HG03565 (cell line): ENCODE results near the gene GPR162.
"Not testable (repeated sequence)": the region's sequence is repeated elsewhere in the genome, so short reads cannot be mapped to it uniquely, and the experiment has no call there.

Source experiments
- ATAC-seq: cut with Tn5 transposase; IDR thresholded peaks from one replicate; pipeline ENCODE4 v1.9.1; 2021; ENCODE audit warnings: mild to moderate bottlenecking, moderate library complexity; ENCODE audit not compliant: unreplicated experiment

The GPR162 gene

DNA sequence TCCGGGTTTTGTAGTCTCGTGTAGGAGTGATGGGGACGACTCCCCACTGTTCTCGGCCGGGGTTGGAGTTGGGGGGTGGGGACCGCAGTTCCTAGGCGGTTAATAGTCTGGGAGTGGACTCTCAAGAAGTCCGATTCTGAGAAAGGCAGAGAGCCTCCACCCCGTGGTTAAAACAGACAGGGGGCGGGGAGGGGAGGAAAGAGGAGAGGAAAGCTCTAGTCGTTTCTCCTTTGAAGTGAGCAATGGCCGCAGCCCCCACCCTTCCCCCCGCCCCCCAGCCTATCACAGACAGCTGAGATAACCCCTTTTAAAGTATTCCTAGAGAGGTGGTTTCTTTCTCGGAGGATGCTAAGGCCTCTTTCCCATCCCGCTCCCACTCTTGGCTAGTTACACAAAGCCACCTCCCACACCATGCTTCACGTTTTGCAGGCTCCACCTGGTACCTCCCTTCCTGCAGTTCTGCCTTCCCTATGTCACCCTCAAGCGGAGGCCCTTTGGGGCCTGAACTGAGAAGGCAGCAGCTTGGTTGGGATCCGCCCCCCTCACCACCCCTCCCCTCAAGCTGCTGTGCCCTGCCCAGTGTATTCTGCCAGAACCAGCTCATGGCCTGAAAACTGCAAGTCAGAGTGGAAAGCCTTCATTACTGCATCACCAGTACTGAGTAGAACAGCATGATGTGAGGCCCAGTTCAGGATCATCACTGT is 31.2 kb downstream of the GPR162 start:
- ATAC-seq, result no peak

DNA sequence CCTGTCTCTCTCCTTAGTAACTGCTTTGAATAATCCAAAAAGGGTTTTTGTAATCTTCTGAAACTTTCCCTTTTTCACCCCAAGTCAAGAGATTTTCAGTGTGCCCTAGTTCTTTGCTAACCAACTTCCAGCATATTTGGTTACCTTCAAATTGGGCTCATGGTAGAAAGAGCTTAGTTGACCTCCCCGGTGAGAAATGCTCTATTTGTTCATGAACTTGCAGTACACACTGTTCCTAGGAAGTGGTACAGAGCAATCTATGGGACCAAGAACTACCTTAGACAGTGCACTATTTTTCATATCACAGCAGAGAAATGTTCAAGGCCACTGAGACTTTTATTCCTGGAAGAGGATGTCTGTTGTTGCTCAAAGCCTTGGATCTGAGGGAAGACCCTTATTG is 32.0 kb downstream of the GPR162 start:
- no peak for ATAC-seq

DNA sequence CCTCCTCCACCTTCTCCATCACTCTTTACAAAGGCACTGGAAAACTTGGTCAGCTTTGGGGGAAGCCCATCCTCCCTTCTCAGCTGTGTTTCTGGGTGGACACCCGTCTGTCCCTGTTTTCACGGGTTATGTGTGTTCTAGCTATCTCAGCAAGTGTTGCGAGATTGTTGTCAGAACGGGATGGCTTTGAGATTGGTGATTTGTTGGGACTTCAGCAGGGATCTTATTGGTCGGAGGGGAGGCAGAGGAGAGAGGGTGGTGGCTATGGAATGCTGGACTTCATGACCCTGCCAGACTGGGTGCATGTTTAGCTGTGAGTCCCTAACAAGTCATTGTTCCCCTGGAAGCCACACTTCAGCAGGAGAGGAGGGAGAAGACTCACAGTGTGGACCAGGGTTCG is 32.4 kb downstream of the GPR162 start:
- ATAC-seq, result no peak

DNA sequence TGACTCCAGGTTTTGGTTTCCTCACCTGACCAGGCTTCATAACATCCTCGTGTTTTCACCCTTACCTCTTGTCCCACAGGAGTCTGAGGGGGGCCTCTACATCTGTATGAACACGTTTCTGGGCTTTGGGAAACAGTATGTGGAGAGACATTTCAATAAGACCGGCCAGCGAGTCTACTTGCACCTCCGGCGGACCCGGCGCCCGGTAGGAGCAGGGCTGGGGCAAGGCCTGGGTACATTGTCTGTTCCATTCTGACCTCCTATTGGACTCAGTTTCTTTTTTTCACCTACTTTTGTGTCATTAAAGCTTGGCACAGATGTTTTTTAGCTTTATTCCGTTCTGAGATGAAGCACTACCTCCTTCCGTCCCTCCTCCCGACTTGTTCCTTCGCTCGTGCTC is 33.7 kb downstream of the GPR162 start:
- no peak for ATAC-seq

DNA sequence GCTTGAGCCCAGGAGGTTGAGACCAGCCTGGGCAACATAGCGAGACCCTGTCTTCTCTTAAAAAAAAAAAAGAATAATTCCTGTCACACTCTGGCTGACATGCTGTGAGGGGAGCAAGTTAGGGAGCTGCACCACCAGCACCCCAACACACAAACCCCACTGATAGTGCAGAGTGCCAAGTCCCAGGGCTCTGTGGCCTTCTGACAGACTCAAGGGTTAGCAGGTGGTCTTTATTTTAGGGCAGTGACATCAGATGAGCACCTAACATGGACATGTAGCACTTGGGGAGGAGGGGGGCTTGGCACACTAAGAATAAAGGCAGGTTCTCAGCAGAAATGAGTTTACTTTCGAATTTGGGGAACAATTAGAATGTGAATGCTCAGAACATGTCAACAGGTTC is 37.2 kb downstream of the GPR162 start:
- ATAC-seq, result no peak

DNA sequence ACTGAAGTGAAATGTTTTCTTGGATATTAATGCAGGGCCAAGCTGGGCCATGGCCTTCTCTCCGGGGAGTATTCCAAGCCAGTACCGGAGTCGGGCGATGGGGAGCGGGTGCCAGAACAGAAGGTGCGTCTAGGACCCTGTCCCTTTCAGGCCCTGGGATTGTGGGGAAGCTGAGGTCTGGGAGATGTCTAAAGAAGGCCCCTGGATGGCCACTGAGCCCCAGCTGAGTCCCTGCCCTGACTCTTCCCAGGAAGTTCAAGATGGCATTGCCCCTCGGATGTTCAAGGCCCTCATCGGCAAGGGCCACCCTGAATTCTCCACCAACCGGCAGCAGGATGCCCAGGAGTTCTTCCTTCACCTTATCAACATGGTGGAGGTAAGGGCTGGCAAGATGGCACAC is 38.5 kb downstream of the GPR162 start:
- no peak for ATAC-seq

DNA sequence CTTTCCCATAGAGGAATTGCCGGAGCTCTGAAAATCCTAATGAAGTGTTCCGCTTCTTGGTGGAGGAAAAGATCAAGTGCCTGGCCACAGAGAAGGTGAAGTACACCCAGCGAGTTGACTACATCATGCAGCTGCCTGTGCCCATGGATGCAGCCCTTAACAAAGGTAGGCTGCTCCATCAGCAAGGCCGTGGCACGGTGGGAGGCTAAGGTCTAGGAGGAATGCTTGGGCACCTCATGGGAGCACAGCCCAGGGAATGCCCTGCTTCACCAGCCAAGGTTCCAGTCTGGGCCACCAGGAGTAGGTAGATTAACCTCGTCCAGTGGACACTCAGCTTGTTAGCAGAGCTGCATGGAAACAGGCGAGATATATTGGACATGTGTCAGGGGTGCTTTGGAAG is 39.3 kb downstream of the GPR162 start:
- ATAC-seq, result no peak

DNA sequence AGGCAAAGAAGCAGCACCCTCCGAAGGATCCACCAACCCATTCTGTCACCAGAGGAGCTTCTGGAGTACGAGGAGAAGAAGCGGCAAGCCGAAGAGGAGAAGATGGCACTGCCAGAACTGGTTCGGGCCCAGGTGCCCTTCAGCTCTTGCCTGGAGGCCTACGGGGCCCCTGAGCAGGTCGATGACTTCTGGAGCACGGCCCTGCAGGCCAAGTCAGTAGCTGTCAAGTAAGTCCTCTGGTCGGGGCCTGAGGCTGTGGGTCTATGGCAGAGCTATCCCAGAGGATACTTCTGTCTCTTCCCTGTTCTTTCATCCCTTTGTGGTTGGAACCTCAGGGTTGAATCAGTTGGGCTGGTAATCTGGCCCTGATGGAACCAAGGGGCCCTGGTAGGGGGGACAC is 39.8 kb downstream of the GPR162 start:
- ATAC-seq, result no peak

DNA sequence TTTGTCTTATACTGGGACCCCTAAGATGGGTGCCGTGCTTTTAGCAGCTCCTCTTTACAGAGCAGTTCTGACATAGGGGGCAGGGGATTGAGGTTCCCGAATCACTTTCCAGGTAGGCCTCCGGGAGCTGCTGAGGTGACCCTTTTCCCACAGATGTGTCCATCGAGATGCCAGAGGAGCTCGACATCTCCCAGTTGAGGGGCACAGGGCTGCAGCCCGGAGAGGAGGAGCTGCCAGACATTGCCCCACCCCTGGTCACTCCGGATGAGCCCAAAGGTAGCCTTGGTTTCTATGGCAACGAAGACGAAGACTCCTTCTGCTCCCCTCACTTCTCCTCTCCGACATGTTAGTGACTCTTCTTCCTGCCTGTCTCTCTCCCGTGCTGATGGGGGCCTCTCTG is 41.4 kb downstream of the GPR162 start:
- no peak for ATAC-seq

DNA sequence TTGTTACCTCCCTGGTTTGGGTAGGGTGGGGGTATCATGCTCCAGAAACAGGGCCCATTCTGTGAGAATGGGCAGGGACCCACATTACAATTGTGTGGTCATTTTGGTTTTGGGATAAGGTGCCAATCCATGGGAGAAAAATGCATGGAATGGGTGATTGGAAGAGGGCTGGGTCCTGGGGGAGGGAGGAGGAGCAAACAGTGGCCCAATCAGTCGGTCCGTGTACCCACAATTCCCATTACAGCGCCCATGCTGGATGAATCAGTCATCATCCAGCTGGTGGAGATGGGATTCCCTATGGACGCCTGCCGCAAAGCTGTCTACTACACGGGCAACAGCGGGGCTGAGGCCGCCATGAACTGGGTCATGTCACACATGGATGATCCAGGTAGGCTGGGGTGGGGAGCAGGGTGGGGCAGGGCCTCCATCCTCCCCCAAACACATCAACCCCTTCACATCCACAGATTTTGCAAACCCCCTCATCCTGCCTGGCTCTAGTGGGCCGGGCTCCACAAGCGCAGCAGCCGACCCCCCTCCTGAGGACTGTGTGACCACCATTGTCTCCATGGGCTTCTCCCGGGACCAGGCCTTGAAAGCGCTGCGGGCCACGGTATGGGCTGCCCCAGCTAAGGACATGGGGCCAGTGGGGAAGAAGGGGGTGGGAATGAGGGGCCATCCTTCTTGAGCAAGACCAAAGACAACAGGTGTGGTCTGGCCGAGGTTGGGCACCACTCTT is 42.1 kb downstream of the GPR162 start:
- no peak for ATAC-seq

DNA sequence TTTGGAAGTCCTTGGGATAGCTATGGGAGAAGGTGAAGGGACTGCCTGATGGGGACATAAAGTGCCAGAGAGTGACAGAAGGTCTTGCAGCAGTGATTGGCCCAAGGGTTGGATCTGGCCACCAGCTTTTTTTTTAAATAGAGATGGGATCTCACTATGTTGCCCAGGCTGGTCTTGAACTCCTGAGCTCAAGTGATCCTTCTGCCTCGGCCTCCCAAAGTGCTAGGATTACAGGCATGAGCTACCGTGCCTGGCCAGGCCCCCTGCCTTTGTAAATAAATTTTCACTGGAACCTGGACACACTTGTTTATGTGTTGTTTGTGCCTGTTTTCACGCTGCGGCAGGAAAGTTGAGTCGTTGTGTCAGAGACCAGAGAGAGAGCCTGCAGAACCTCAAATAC is 43.7 kb downstream of the GPR162 start:
- not testable (repeated sequence) for ATAC-seq

DNA sequence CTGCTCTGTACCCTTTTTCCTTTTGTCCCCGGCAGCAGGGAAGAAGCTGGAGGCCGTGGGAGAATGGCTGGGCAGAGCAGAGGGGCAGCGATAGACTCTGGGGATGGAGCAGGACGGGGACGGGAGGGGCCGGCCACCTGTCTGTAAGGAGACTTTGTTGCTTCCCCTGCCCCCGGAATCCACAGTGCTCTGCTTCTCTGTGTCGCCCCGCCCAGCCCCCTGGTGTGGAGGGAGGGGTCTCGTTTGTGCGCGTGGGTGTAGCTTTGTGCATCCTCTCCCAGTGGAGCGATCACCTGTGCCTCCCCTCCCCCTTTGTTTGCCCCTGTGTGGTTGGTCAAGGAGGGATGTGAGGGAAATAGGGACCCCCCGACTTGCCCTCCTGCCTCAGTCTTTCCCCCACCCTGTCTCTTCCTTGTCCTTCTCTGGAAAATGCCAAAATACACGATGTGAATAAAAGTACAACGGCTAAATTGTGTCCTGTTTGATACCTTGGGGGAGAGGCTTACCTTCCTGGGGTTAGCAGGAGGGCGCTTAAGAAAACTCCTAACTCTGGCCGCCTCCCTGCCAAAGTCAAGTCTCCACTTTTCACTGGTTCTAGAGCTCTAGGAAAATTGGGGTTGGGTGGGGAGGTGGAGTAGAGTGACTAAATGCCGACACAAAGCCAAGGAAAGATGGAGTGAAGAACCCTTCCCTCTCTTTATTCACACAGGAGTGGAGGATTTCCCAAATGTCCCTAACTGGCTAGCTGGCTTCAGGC is 44.7 kb downstream of the GPR162 start:
- no peak for ATAC-seq

DNA sequence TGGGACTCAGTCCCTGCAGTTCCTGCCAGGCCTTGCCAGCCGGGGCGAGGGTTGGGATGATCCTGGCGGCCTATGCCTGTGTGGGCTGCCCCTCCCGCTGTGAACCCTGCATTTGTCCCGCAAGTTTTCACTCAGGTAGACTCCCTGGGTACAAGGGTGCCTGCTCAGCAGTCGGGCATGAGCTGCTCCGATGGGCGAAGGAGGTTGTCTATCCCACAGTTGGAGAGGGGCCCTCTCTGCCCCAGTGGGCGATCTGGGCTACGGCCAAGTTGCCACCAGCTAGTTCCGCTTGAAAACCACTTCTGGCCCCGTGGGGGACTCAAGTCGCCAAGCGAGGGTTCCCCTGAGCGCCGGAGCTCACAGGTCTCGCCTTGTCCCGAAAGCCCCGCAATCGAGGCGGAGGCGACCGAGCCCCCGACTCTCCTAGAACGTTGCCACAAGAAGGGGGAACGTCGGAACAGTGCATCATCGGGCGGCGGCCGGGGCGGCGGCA is 45.3 kb downstream of the GPR162 start:
- no peak for ATAC-seq

DNA sequence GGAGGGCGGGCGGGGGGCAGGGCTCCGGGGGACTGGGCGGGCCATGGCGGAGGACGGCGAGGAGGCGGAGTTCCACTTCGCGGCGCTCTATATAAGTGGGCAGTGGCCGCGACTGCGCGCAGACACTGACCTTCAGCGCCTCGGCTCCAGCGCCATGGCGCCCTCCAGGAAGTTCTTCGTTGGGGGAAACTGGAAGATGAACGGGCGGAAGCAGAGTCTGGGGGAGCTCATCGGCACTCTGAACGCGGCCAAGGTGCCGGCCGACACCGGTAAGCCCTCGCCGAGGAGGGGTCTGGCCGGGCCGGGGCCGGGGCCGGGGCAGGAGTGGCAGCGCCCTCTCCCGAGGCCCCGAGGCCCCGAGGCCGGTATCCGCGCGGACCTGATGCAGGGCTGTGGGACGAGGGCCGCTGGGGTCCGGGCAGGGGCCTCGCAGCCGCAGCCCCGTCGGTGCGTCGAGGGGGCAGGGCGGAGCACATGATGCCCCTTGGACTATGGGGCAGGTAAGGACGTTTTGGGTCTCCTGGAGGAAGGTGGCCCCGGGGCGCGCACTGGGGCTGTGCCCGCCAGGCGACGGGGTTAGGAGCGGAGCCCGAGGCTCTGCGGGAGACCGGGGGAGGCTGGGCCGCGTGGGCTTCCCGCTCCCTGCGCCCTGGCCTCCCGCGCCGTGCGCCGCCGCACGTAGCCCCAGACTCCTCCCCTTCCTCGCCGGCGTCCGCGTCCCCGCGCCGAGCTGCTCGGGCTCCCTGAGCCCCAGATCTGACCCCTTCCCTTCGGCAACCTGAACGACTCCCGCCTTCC is 46.0 kb downstream of the GPR162 start, which contains the start of gene TPI1:
TPI1 (plus strand) TSS at position 119 of the 798 bp plus-strand sequence; CDS start at position 155, 36 bp downstream.
- peak; percentile 33 for ATAC-seq

DNA sequence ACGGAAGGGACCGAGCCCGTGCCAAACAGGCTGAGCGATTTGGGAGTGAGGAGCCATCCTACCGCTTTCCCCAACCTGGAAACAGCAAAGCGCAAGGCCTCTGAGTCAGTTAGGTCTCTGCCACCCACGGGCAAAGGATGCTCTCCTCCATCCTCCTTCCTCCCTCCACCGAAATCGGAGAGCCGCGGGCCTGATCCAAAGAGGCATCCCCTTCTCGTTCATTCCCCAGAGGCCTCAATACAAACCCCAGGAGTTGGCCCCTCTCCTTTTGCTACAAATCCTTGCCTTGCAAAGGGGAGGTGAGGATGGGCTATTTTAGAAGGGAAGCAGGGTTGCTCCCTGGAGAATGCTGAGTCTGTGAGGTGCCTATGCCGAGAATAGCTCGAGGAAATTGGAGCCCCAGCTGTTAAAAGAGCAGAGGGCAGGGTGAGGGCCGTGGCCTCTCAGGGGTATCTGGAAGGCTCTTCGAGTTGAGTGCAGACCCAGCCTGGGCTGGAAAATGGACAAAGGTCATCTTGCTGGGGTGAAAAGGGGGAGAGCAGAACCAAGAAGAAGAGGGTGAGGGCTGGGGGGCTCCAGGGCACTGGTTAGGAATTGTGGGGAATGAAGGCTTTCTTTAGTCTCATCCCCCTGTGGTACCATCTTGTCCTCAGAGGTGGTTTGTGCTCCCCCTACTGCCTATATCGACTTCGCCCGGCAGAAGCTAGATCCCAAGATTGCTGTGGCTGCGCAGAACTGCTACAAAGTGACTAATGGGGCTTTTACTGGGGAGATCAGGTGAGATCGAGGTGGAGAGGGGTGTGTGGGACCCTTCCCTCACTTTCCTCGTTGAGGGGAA is 46.8 kb downstream of the GPR162 start:
- no peak for ATAC-seq

DNA sequence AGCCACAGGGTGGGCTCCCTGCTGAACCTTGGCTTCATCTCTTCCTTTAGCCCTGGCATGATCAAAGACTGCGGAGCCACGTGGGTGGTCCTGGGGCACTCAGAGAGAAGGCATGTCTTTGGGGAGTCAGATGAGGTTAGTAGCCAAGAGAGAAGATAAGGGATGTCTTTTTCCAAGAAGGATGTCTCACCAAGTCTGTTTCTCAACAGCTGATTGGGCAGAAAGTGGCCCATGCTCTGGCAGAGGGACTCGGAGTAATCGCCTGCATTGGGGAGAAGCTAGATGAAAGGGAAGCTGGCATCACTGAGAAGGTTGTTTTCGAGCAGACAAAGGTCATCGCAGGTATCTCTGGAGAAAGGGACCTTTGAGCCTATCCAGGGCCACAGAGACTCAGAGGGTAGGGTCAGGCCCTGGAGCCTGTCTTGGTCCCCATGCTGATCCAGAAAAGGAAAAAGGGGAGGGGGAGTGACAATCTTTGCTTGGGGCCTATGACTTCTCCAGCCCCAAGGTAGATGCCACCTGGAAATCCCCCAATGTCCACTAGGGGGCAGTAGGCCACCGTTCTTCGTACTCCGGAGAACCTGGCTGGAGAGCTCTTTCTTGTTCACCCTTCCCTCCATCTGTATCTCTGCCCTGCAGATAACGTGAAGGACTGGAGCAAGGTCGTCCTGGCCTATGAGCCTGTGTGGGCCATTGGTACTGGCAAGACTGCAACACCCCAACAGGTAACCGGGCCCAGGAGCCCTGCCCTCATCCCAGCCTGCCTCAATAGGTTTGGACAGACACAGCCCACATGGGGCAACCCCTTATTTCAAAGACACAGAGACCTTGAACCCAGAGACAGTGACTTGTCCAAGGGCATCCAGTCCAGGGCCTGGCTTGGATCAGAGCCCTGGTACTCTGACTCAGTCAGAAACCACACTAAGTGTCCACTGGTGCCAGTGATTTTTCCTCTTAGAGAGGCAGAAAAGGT is 47.7 kb downstream of the GPR162 start:
- ATAC-seq, result no peak

DNA sequence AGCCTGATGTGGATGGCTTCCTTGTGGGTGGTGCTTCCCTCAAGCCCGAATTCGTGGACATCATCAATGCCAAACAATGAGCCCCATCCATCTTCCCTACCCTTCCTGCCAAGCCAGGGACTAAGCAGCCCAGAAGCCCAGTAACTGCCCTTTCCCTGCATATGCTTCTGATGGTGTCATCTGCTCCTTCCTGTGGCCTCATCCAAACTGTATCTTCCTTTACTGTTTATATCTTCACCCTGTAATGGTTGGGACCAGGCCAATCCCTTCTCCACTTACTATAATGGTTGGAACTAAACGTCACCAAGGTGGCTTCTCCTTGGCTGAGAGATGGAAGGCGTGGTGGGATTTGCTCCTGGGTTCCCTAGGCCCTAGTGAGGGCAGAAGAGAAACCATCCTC is 48.7 kb downstream of the GPR162 start:
- not testable (repeated sequence) for ATAC-seq

DNA sequence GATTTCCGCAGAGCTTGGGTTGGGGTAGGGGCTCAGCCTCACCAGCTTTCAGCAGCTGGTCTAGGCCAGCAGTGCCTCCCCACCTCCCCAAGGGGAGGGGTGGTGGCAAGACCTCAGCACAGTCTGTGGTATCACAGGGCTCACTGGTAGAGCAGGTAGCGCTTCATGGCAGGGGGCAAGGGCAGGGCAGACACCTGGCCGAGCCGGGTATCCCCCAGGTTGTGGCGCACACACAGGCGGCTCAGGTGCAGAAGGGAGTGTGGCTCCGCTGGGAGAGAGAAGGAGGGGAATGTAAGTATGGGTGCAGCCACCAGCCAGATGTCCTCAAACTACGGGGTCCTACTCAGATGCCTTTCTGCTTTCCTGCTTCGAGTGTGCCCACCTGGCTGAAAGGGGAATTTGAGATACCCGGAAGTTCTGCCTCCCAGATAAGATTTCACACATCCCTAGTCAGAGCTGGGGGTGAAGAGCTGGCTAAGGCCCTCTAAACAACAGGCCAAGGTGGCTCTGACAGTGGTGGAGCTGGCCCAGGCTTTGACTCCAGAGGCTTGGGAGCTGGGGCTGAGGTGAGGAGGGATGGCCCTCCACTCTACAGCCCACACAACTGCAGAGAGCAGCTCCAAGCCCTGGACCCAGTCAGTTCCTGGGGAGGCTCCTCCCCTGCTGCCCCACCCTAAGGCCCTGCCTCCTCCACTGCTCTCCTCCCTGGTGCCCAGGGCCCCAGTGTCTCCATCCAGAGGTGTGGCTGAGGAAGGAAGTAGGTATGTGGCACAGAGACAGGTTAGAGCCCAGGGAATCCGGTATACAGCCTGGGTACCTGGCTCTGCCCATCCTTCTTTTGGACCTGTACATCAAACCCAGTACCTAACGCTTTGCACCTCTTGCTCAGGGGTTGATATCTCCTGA is 49.7 kb downstream of the GPR162 start:
- no peak for ATAC-seq
